NB4 (cell line): ENCODE measurements around the gene HEBP1.

Experiments
- DNase-seq: peaks from one replicate; pipeline ENCODE4 v3.0.0; 2010; ENCODE audit warnings: low read depth
- H3K4me3 ChIP-seq: one replicate; pipeline ENCODE4 v1.5.1; 2011; ENCODE audit warnings: mild to moderate bottlenecking, low read depth, low read length, moderate library complexity
- CTCF ChIP-seq: IDR thresholded peaks from one replicate; pipeline ENCODE4 v1.5.1; 2012; ENCODE audit warnings: low read depth, low read length
- MAX ChIP-seq: IDR thresholded peaks from 2 replicates; pipeline ENCODE4 v1.6.1; 2011; ENCODE audit warnings: low read depth, low read length
- MYC ChIP-seq: IDR thresholded peaks from 2 replicates; pipeline ENCODE4 v1.6.1; 2011; ENCODE audit warnings: low read depth, low read length
- POLR2A ChIP-seq: IDR thresholded peaks from 2 replicates; pipeline ENCODE4 v1.6.1; 2011; ENCODE audit warnings: mild to moderate bottlenecking; ENCODE audit not compliant: insufficient read length; ENCODE audit errors: extremely low read depth

The HEBP1 gene

GRCh38 chr12:13022851-13023271 is 22.8 kb upstream of the HEBP1 start:
- TF ChIP-seq CTCF (no peak), MYC (no peak), POLR2A (no peak), MAX (no peak)
- DNase-seq, result no peak

DNA sequence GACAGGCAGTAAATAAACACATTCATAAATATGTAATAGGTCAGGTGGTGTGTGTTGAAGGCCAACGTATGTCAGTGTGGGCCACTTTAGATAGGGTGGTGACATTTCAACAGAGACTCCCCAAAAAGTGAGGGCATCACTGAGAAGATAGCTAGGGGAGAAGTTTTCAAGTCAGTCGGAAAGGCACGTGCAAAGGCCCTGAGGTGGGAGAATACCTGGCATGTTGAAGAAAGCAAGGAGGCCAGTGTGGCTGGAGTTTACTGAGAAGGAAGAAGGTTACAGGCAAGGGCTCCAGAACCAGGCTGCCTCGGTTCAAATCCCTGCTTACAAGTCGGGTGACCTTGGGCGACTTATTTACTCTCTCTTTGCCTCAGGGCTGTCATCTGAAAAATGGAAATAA is 11.0 kb upstream of the HEBP1 start:
- TF ChIP-seq MAX (no peak), CTCF (no peak), MYC (no peak), POLR2A (no peak)
- H3K4me3 ChIP-seq, result no peak overlapping the region
- DNase-seq, result no peak

More at GRCh38 chr12:13022851-13023271, 22.8 kb upstream of the HEBP1 start:
- H3K4me3 ChIP-seq, result no peak overlapping the region

- no peak for TF ChIP-seq MAX
- no peak for TF ChIP-seq CTCF
- TF ChIP-seq POLR2A, result no peak
- TF ChIP-seq MYC, result no peak
- H3K4me3 ChIP-seq, result no peak overlapping the region
- DNase-seq, result no peak
These were observed 8.8 kb upstream of the HEBP1 start for GRCh38 chr12:13008741-13009380.

DNA sequence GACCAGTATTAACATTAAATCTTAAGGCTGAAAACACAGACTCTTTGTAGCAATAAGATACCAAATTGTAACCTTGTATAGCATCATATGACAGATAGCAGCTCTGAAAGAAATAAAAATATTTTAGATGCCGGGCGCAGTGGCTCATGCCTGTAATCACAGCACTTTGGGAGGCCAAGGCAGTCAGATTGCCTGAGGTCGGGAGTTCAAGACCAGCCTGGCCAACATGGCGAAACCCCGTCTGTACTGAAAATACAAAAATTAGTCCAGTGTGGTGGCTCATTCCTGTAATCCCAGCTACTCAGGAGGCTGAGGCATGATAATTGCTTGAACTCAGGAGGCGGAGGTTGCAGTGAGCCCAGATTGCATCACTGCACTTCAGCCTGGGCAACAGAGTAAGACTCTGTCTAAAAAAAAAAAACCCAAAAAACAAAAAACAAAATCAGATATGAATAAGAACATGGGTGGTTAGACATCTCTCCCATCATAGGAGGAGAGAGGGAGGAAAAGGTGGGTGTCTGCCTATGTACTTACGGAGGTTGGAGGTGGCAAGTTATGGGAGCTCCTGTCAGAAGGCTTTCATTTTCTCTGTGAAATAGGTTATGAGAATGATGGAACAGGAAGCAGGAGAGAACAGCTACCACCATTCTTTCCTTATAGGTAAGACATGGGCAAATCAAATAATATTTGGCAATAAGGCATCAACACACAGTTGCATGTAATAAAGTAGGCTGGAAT is 7.6 kb upstream of the HEBP1 start:
- no peak overlapping the region for H3K4me3 ChIP-seq
- TF ChIP-seq POLR2A, result no peak
- TF ChIP-seq MAX, result no peak
- no peak for TF ChIP-seq MYC
- no peak for TF ChIP-seq CTCF
- DNase-seq, result no peak

GRCh38 chr12:13005649-13006048 is 5.6 kb upstream of the HEBP1 start:
- TF ChIP-seq POLR2A, result no peak
- TF ChIP-seq CTCF, result no peak
- no peak for TF ChIP-seq MYC
- TF ChIP-seq MAX, result no peak
- H3K4me3 ChIP-seq, result no peak overlapping the region
- no peak for DNase-seq
